Activated T-helper 1 cell treated with anti-CD3 and anti-CD28 coated beads, Interleukin-12 subunit alpha, Interleukin-12 subunit beta, Interleukin-2, Interleukin-4 antibody, amounts not matched to agents 30 ng/mL and 10 ng/mL and 1 ng/mL, durations not matched to agents 14 hours and 24 hours and 36 hours (primary cell): Measurements from ENCODE around the gene C11orf98. TPM values are rescaled to one million over a fixed set of nuclear protein-coding genes. Genes with fewer than 3 reads are reported as not detected.

Experiments
- total RNA-seq: library from RNA; stranded (reverse); gene quantifications from 2 replicates; pipeline ENCODE4 v1.2.3, GENCODE V29; 2022

C11orf98 gene
- total RNA-seq, 1 donor from 2014 or later, result 151 TPM

Other genes starting within 250 kb of the C11orf98 start
- not detected in 2 replicates for gene SCGB1A1, start 246.2 kb downstream of the C11orf98 start, total RNA-seq
- 96.5 and 97.2 TPM in 2 replicates for gene AHNAK, start 118.4 kb downstream of the C11orf98 start, total RNA-seq
- gene EEF1G, start 91.3 kb downstream of the C11orf98 start, total RNA-seq, result 1,154 and 1,169 TPM in 2 replicates
- gene TUT1, start 73.7 kb downstream of the C11orf98 start, total RNA-seq, result 38.7 and 40.7 TPM in 2 replicates
- 224 and 230 TPM in 2 replicates for gene MTA2, start 63.3 kb downstream of the C11orf98 start, total RNA-seq
- 164 and 167 TPM in 2 replicates for gene EML3, start 52.4 kb downstream of the C11orf98 start, total RNA-seq
- gene ROM1, start 52.0 kb downstream of the C11orf98 start, total RNA-seq, result 2.5 and 3.2 TPM in 2 replicates
- 93.8 and 94.3 TPM in 2 replicates for gene B3GAT3, start 43.2 kb downstream of the C11orf98 start, total RNA-seq
- 238 and 255 TPM in 2 replicates for gene GANAB, start 18.6 kb downstream of the C11orf98 start, total RNA-seq
- gene INTS5, start 11.9 kb downstream of the C11orf98 start, total RNA-seq, result 39.2 and 40.4 TPM in 2 replicates
- 65.0 and 69.4 TPM in 2 replicates for gene CSKMT, start 102 bp upstream of the C11orf98 start, total RNA-seq
- gene UQCC3, start 6.5 kb upstream of the C11orf98 start, total RNA-seq, result 8.9 and 11.4 TPM in 2 replicates
- 23.4 and 24.3 TPM in 2 replicates for gene LBHD1, start 7.1 kb upstream of the C11orf98 start, total RNA-seq
- gene UBXN1, start 13.9 kb upstream of the C11orf98 start, total RNA-seq, result 125 and 128 TPM in 2 replicates
- 0.17 and 0.26 TPM in 2 replicates for gene LRRN4CL, start 24.3 kb upstream of the C11orf98 start, total RNA-seq
- gene BSCL2, start 42.2 kb upstream of the C11orf98 start, total RNA-seq, result 34.0 and 34.6 TPM in 2 replicates
- not detected in 2 replicates for gene GNG3, start 42.5 kb upstream of the C11orf98 start, total RNA-seq
- gene HNRNPUL2, start 62.2 kb upstream of the C11orf98 start, total RNA-seq, result 53.0 and 55.2 TPM in 2 replicates
- 36.4 and 38.0 TPM in 2 replicates for gene TTC9C, start 63.3 kb upstream of the C11orf98 start, total RNA-seq
- gene ZBTB3, start 89.0 kb upstream of the C11orf98 start, total RNA-seq, result 8.7 and 9.1 TPM in 2 replicates
- gene POLR2G, start 96.4 kb upstream of the C11orf98 start, total RNA-seq, result 145 and 148 TPM in 2 replicates
- 19.4 and 20.7 TPM in 2 replicates for gene TAF6L, start 106.2 kb upstream of the C11orf98 start, total RNA-seq
- 40.6 and 43.0 TPM in 2 replicates for gene TMEM179B, start 122.2 kb upstream of the C11orf98 start, total RNA-seq
- 14.3 and 16.0 TPM in 2 replicates for gene TMEM223, start 126.8 kb upstream of the C11orf98 start, total RNA-seq
- gene NXF1, start 140.2 kb upstream of the C11orf98 start, total RNA-seq, result 155 and 158 TPM in 2 replicates
- gene STX5, start 166.8 kb upstream of the C11orf98 start, total RNA-seq, result 34.2 and 39.9 TPM in 2 replicates
- 1.2 and 1.3 TPM in 2 replicates for gene TEX54, start 167.6 kb upstream of the C11orf98 start, total RNA-seq
- 156 and 161 TPM in 2 replicates for gene WDR74, start 174.4 kb upstream of the C11orf98 start, total RNA-seq
- gene SLC3A2, start 215.7 kb upstream of the C11orf98 start, total RNA-seq, result 397 and 399 TPM in 2 replicates